LNCAP (cell line): ENCODE results near the gene CCDC12.

Experiments used
- CTCF ChIP-seq: fragments of 450-650 bp; IDR thresholded peaks from 2 replicates; pipeline ENCODE4 v1.5.1; 2017; ENCODE audit warnings: mild to moderate bottlenecking

Gene CCDC12

DNA sequence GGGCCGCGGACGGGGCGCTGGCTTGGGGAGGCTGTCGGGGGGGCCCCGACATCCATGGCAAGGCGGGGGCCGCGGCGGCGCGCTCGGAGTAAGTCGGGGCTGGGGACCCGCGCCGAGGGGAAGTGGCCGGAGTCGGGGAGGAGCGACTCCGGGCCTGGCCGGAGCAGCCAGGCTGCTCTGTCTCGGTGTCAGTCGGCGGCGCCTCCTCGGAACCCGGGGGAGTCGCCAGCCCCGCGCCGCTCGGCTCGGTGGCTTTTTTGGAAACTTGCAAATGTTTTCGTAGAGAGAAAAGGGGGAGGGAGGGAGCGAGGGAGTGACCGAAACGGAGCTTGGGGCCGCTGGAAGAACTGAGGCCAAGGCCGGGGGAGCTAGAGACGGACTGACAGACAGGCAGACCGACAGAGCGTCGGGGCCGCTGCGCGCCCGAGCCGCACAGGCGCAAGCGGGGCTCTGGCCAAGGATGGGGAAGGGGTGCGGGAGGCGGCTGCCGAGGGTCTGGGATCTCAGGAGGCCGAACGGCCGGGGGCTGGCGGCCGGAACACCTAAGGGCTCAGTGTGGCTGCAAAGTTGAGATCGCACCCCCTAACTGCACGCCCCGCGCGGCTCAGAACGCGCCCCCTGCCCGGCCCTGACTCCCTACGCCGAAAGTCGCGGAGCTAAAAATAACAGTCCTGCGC, 94.0 kb downstream of the CCDC12 start:
- no peak for TF ChIP-seq CTCF

- no peak for TF ChIP-seq CTCF
Observed at GRCh38 chr3:46881596-46882376, 94.8 kb downstream of the CCDC12 start.

DNA sequence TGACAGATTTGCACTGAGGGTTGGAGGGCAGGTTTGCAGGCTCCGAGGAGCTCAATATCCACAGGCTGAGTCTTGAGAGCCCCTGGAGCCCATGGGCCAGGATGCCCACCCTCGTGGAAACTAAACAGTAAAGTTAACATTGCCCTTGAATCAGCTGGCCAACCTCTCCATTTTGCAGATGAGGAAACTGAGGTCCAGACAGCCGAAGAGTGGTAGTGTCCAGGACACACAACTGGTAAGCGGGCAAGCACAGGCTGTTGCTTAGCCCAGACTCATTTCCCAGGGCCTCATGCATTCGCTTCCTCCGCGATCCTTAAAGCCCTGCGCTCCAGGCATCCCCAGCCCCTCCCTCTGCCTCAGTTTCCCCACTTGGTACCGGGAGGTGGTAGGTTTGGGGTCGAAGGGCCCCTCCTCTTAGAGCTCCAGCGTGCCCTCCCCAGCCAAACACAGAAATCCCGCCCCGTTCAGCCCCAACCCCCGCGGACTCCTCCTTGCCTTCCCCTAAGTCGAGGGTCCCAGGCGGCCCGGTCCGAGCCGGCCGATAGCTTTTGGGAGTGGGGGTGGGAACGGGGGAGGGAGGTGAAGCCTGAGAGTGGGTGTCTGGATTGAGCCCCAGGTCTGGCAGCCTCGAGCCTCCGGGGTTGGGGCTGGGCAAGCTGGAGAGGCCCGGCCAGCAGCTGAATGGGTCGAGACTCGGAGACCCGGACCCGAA, 95.5 kb downstream of the CCDC12 start:
- no peak for TF ChIP-seq CTCF

GRCh38 chr3:46878781-46879436, 97.6 kb downstream of the CCDC12 start:
- TF ChIP-seq CTCF, result no peak

GRCh38 chr3:46877406-46878125, 99.0 kb downstream of the CCDC12 start, which contains the start of gene PTH1R:
TSS of gene PTH1R (plus strand) at chr3:46877721. CDS start at chr3:46883560, 5,839 bp downstream.
- no peak for TF ChIP-seq CTCF

GRCh38 chr3:46876313-46877300, 99.9 kb downstream of the CCDC12 start:
- no peak for TF ChIP-seq CTCF
